Adrenal gland (tissue), 12 donors: ENCODE results near the gene RBM10. TPM values are rescaled to one million over a fixed set of nuclear protein-coding genes. Genes with fewer than 3 reads are reported as not detected.
"Not testable (repeated sequence)": the region's sequence is repeated elsewhere in the genome, so short reads cannot be mapped to it uniquely, and the experiment has no call there.

Source experiments
- DNase-seq, 7 donors: peaks; one replicate each; pipeline ENCODE4 v3.0.0-alpha.2; 2019 to 2020
- H3K27ac ChIP-seq, 5 donors: fragments of 200-600 bp; sonication (generic) in 4 of 5; 1 replicate in 3 of 5; 2 replicates in 2 of 5; pipeline versions ENCODE4 v1.5.1 to v1.8.0; 2016 to 2020; ENCODE audit warnings: mild to moderate bottlenecking in 1 of 5
- H3K27me3 ChIP-seq: fragments of 200-600 bp; 2 replicates; pipeline ENCODE4 v1.8.0; 2021
- H3K36me3 ChIP-seq, 2 donors: fragments of 200-600 bp; replicated peaks in 1 of 2; 1 replicate in 1 of 2; 2 replicates in 1 of 2; pipeline versions ENCODE4 v1.5.1 to v1.8.0; 2018 to 2022
- H3K4me1 ChIP-seq, 2 donors: fragments of 200-600 bp; replicated peaks in 1 of 2; 1 replicate in 1 of 2; 2 replicates in 1 of 2; pipeline versions ENCODE4 v1.5.1 to v1.8.0; 2018 to 2021
- H3K4me3 ChIP-seq, 4 donors: fragments of 200-600 bp; sonication (generic) in 3 of 4; one replicate each; pipeline ENCODE4 v1.5.1; 2016 to 2018
- H3K9me3 ChIP-seq, 3 donors: fragments of 200-600 bp; sonication (generic) in 1 of 3; replicated peaks in 1 of 3; 1 replicate in 2 of 3; 2 replicates in 1 of 3; pipeline versions ENCODE4 v1.5.1 to v1.8.0; 2016 to 2021
- POLR2A ChIP-seq, 2 donors: fragments of 450-650 bp; IDR thresholded peaks; one replicate each; pipeline ENCODE4 v1.6.1; 2017; ENCODE audit warnings: antibody characterized with exemption in 2 of 2, mild to moderate bottlenecking in 2 of 2, moderate library complexity in 1 of 2
- WGBS, 4 donors: extraction: QIAGEN DNeasy Blood & Tissue Kit in 2 of 4; methylation state at CpG; one replicate each; pipeline versions ENCODE4 v1.1.5 to v1.1.7; 2013 to 2017; 5-methylcytosine and 5-hydroxymethylcytosine counted together
- intact Hi-C, 2 donors: fragments of 100-400 bp; cut with DNase I; formaldehyde crosslinking; loops; one replicate each; pipeline versions ENCODE4 v1.14.1 to v1.15.0; 2022 to 2023
- polyA plus RNA-seq, 3 donors: library from polyadenylated mRNA; stranded (reverse); fragments of 200-250 nt in 2 of 3; fragments of 350-450 nt in 1 of 3; fragmentation: Illumina TruSeq in 1 of 3; extraction: RNeasy Lipid Tissue Mini Kit (QIAGEN cat#74804) in 1 of 3; gene quantifications; one replicate each; pipeline ENCODE4 v1.2.3, GENCODE V29; 2013 to 2014
- total RNA-seq, 9 donors: library from RNA; depleted of rRNA in 4 of 9; stranded (reverse); fragments of >200 nt in 4 of 9; fragments of 120-200 nt in 1 of 9; fragmentation: NEBNext Ultra II Directional in 1 of 9; extraction: Animal tissue kit (Norgen Biotek cat#: 25700) in 1 of 9; gene quantifications; one replicate each; pipeline versions ENCODE4 v1.1.0 to v1.2.4, GENCODE V29; 2013 to 2023
- TF ChIP-seq, protein P1 (sequence below), 6 experiments: fragments of 450-650 bp in 4 of 6; fragments of 200-600 bp in 2 of 6; sonication (generic) in 1 of 6; IDR thresholded peaks; 1 replicate in 5 of 6; 2 replicates in 1 of 6; pipeline versions ENCODE4 v1.5.1 to v1.8.0; 2016 to 2021; ENCODE audit warnings: antibody characterized with exemption in 6 of 6, mild to moderate bottlenecking in 2 of 6, moderate library complexity in 1 of 6
- donor health status: healthy with polysubstance abuse.
- donor health status: Bipolar disorder and iron deficiency.
- donor health status: DM: yes; HTN: yes; CAD: no.
- donor health status: DM: no; HTN: no; CAD: no.
- donor health status: DM: no; HTN: no; CAD: no.
- donor health status: DM: yes; HTN: yes; CAD: no.

The RBM10 gene
- total and polyA plus RNA-seq, 12 donors = 27.7 to 75.9 (median 37.5) TPM

DNA sequence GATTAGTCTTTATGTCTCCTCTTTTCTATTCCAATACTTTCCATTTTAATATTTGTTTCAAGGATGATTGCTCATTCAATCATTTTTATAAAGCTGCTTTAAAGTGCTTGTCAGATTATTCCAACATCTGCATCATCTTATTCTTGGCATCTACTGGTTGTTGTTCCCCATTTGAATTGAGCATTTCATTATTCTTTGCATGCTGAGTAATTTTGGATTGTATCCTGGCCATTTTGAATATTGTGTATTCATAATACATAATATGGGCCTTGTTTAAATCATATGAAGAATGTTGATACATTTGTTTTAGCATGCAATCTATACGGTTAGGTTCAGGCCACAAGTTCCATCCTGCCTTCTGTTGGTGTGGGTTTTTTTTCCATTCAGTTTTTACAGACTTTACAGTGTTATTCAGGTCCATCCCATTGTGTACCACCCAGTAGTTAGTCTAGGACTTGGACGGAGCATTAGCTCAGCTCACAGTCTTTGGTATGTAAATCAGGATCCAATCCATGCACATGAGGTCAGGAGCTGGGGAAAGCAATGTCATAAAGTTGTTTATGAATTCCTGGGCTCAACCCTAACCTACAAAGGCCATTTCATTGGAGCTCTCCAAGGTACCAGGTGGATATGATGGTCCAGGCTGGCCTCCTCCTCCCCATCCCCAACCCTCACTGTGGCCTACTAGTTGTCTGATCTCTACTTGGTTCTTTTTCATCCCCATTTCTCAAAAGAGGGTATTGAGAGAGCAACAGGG, 46.5 kb upstream of the RBM10 start:
- WGBS, 4 donors = 81 to 95% (median 86%) methylated on average over 2 of the region's 2 CpGs
- no peak overlapping the region for H3K27ac ChIP-seq
- TF ChIP-seq POLR2A (IDR thresholded peaks at IDR 0.05) = no peak
- TF ChIP-seq, protein P1, sequence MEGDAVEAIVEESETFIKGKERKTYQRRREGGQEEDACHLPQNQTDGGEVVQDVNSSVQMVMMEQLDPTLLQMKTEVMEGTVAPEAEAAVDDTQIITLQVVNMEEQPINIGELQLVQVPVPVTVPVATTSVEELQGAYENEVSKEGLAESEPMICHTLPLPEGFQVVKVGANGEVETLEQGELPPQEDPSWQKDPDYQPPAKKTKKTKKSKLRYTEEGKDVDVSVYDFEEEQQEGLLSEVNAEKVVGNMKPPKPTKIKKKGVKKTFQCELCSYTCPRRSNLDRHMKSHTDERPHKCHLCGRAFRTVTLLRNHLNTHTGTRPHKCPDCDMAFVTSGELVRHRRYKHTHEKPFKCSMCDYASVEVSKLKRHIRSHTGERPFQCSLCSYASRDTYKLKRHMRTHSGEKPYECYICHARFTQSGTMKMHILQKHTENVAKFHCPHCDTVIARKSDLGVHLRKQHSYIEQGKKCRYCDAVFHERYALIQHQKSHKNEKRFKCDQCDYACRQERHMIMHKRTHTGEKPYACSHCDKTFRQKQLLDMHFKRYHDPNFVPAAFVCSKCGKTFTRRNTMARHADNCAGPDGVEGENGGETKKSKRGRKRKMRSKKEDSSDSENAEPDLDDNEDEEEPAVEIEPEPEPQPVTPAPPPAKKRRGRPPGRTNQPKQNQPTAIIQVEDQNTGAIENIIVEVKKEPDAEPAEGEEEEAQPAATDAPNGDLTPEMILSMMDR (IDR thresholded peaks at IDR 0.05) = no peak
- no peaks in the 10 kb centered on the region for H3K36me3 ChIP-seq
- H3K4me1 ChIP-seq = no peaks in the 10 kb centered on the region
- no peak for DNase-seq
- H3K9me3 ChIP-seq = no peaks in the 10 kb centered on the region
- H3K27me3 ChIP-seq = peaks cover 4% of the 10 kb centered on the region
- H3K4me3 ChIP-seq = no peak overlapping the region
- intact Hi-C loops = loop anchor here in 1 of 2 donors (10.0 kb wide), 1 partner anchor 64 kb away; no protein-coding TSS in a partner anchor

DNA sequence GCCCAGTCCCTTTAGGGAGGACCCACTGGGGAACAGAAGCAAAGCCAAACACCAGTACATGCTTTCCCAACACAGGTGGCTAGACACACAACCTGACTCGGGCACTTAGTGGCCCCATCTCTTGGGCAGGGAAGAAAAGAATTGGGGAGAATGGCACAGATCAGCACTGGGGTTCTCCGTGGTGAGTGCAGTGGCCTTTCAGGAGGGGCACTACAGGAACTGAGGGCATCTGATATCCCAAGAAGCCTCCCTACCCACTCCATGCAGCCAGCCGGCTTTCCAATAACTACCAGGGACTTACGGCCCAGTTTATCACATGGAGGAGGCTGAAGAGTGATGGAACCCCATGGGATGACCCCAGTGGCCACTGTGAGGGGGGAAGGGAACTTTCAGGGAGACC, 43.8 kb upstream of the RBM10 start:
- Histone ChIP-seq H3K27me3 (peaks cover 4% of the 10 kb centered on the region), H3K36me3 (no peaks in the 10 kb centered on the region), H3K4me1 (no peaks in the 10 kb centered on the region), H3K9me3 (no peaks in the 10 kb centered on the region), H3K4me3 (no peak overlapping the region), H3K27ac (no peak overlapping the region)
- no peak for DNase-seq
- WGBS, 4 donors = 60 to 95% (median 79%) methylated on average over 1 to 4 of the region's 4 CpGs
- no peak for TF ChIP-seq POLR2A (IDR thresholded peaks at IDR 0.05)
- TF ChIP-seq, protein P1 (IDR thresholded peaks at IDR 0.05) = no peak
- intact Hi-C loops = no loop called here

DNA sequence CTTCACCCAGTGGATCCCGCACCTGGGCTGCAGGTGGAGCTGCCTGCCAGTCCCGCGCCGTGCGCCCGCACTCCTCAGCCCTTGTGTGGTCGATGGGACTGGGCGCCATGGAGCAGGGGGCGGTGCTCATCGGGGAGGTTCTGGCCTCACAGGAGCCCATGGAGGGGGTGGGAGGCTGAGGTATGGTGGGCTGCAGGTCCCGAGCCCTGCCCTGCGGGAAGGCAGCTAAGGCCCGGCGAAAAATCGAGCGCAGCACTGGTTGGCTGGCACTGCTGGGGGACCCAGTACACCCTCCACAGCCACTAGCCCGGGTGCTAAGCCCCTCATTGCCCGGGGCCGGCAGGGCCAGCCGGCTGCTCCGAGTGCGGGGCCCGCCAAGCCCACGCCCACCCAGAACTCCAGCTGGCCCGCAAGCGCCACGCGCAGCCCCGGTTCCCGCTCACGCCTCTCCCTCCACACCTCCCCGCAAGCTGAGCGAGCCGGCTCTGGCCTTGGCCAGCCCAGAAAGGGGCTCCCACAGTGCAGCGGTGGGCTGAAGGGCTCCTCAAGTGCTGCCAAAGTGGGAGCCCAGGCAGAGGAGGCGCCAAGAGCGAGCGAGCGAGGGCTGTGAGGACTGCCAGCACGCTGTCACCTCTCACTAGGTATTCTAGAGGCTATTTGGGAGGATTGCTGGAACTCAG, 33.9 kb upstream of the RBM10 start:
- H3K4me3 ChIP-seq, H3K27ac ChIP-seq, H3K4me1 ChIP-seq, H3K27me3 ChIP-seq, DNase-seq, H3K36me3 ChIP-seq, intact Hi-C loops, H3K9me3 ChIP-seq: not testable (repeated sequence)
- 92 to 100% (median 99%) methylated on average over 4 to 39 of the region's 40 CpGs for WGBS, 4 donors

DNA sequence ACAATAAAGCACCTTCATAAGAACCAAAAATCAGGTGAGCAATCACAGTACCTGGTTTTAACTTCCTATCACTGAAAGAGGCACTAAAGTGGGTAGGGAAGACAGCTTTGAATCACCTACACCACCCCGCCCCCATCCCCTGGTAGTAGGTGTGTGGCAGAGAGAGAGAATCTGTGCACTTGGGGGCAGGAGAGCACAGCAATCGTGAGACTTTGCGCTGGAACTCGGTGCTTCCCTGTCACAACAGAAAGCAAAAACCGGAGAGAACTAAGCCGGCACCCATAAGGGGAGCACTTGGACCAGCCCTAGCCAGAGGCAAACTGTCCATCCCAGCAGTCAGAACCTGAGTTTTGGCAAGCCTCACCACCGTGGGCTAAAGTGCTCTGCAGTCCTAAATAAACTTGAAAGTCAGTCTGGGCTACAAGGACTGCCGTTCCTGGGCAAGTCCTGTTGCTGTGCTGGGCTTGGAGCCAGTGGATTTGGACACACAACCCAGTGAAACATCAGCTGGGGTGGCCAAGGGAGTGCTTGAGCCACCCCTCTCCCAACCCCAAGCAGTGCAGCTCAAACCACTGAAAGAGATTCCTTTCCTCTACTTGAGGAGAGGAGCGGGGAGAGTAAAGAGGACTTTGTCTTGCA, 32.6 kb upstream of the RBM10 start:
- Histone ChIP-seq H3K4me1 (no peaks in the 10 kb centered on the region), H3K27me3 (no peaks in the 10 kb centered on the region), H3K4me3 (no peak overlapping the region), H3K27ac (no peak overlapping the region), H3K9me3 (no peaks in the 10 kb centered on the region), H3K36me3 (no peaks in the 10 kb centered on the region)
- intact Hi-C loops = no loop called here
- WGBS, 4 donors = 38 to 66% (median 62%) methylated on average over 5 to 9 of the region's 9 CpGs
- peak in 5 of 7 donors; percentile 13 to 56 (median 38) for DNase-seq
- TF ChIP-seq POLR2A (IDR thresholded peaks at IDR 0.05) = no peak
- TF ChIP-seq, protein P1 (IDR thresholded peaks at IDR 0.05) = no peak

DNA sequence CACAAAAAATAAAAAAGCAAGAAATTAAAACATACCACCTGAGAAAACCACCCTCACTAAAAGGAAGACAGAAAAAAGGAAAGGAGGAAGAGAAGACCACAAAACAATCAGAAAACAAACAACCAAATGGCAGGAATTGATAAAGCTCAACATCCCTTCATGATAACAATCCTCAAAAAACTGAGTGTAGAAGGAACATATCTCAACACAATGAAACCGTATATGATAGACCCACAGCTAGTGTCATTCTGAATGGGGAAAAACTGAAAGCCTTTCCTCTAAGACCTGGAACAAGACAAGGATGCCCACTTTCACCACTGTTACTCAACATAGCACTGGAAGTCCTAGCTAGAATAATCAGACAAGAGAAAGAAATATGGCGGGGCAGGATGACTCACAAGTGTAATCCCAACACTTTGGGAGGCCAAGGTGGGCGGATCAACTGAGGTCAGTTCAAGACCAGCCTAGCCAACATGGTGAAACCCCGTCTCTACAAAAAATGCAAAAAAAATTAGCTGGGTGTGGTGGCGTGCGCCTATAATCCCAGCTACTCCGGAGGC, 28.4 kb upstream of the RBM10 start:
- DNase-seq, H3K4me3 ChIP-seq, intact Hi-C loops, H3K9me3 ChIP-seq, H3K4me1 ChIP-seq, H3K27ac ChIP-seq, H3K27me3 ChIP-seq, H3K36me3 ChIP-seq: not testable (repeated sequence)
- 83 to 94% (median 91%) methylated on average over 5 to 7 of the region's 7 CpGs for WGBS, 4 donors

DNA sequence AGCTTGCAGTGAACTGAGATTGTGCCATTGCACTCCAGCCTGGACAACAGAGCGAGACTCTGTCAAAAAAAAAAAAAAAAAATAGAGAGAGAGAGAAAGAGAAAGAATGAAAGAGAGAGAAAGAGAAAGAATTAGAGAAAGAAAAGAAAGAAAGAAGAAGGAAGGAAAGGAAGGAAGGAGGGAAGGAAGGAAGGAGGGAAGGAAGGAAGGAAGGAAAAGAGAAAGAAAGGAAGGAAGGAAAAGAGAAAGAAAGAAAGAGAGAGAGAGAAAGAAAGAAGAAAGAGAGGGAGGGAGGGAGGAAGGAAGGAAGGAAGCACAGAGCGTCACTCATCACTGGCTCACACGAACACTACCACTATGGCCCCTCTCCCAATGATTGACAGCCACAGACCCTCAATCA, 20.6 kb upstream of the RBM10 start:
- H3K36me3 ChIP-seq, H3K9me3 ChIP-seq, H3K4me3 ChIP-seq, H3K27me3 ChIP-seq, DNase-seq, H3K27ac ChIP-seq, H3K4me1 ChIP-seq: not testable (repeated sequence)
- intact Hi-C loops = loop anchor here in 1 of 2 donors (10.0 kb wide), 1 partner anchor 60 kb away; no protein-coding TSS in a partner anchor
- WGBS, 4 donors = 67 to 90% (median 81%) methylated on average over 3 of the region's 3 CpGs
